Panc1 (cell line): Measurements from ENCODE around the gene PDZK1IP1. TPM values are rescaled to one million over a fixed set of nuclear protein-coding genes. Genes with fewer than 3 reads are reported as not detected.

Source experiments
- ATAC-seq: fragments of 200-7000 bp; cut with Tn5 transposase; 2 replicates; pipeline ENCODE4 v1.9.1; 2020; ENCODE audit warnings: mild to moderate bottlenecking, moderate library complexity
- BruUV-seq: library from RNA; stranded (reverse); fragments of 400-500 nt; replicated peaks from 2 replicates; lab custom pipeline; 2021; lab: Mats Ljungman, UMichigan
- CTCF ChIA-PET: fragments of 300-600 bp; sonication (Branson Sonifier 250); formaldehyde crosslinking; loops from one replicate; lab custom pipeline; 2022; ENCODE audit warnings: antibody characterized with exemption; lab: Charles Lee
- POLR2A ChIA-PET: fragments of 300-600 bp; sonication (Branson Sonifier 250); formaldehyde crosslinking; loops from one replicate; lab custom pipeline; 2022; ENCODE audit warnings: antibody characterized with exemption; lab: Charles Lee
- DNase-seq: peaks from one replicate; pipeline ENCODE4 v3.0.0-alpha.2; 2010; ENCODE audit warnings: low read depth, low spot score
- H3K27ac ChIP-seq: 2 replicates; pipeline ENCODE4 v1.5.1; 2011; ENCODE audit warnings: mild to moderate bottlenecking, low read length, inconsistent platforms
- H3K27me3 ChIP-seq: fragments of 200-500 bp; sonication (Bioruptor generic); 2 replicates; pipeline ENCODE4 v1.6.0; 2014; ENCODE audit warnings: low read length, inconsistent platforms; ENCODE audit not compliant: control insufficient read depth, insufficient read depth
- H3K36me3 ChIP-seq: fragments of 200-500 bp; sonication (Bioruptor generic); 2 replicates; pipeline ENCODE4 v1.5.1; 2014; ENCODE audit warnings: inconsistent platforms, mild to moderate bottlenecking, low read length, moderate library complexity; ENCODE audit not compliant: control insufficient read depth, insufficient read depth
- H3K4me1 ChIP-seq: 2 replicates; pipeline ENCODE4 v1.5.1; 2011; ENCODE audit warnings: inconsistent platforms, mild to moderate bottlenecking, low read length, moderate library complexity; ENCODE audit not compliant: control insufficient read depth, insufficient read depth
- H3K4me3 ChIP-seq, 2 experiments: 2 replicates each; pipeline ENCODE4 v1.5.1; 2011 to 2012; ENCODE audit warnings: low read depth in 2 of 2, low read length in 2 of 2, mild to moderate bottlenecking in 2 of 2, inconsistent platforms in 1 of 2, moderate library complexity in 1 of 2
- H3K9me3 ChIP-seq: fragments of 200-500 bp; sonication (Bioruptor generic); 2 replicates; pipeline ENCODE4 v1.5.1; 2014; ENCODE audit warnings: low read depth, mild to moderate bottlenecking, inconsistent platforms, low read length, moderate library complexity; ENCODE audit not compliant: control insufficient read depth, insufficient read depth
- CTCF ChIP-seq: fragments of 450-650 bp; IDR thresholded peaks from 2 replicates; pipeline ENCODE4 v1.5.1; 2017; ENCODE audit warnings: mild to moderate bottlenecking
- POLR2AphosphoS5 ChIP-seq: IDR thresholded peaks from 2 replicates; pipeline ENCODE4 v1.6.1; 2012; ENCODE audit warnings: mild to moderate bottlenecking, low read depth, low read length, moderate library complexity
- REST ChIP-seq, 2 experiments: IDR thresholded peaks; 2 replicates each; pipeline ENCODE4 v1.6.1; 2011 to 2012; ENCODE audit warnings: low read depth in 2 of 2, control low read depth in 1 of 2, low read length in 1 of 2, mild to moderate bottlenecking in 1 of 2, moderate library complexity in 1 of 2; ENCODE audit not compliant: insufficient read depth in 1 of 2
- SIN3A ChIP-seq: IDR thresholded peaks from 2 replicates; pipeline ENCODE4 v1.6.1; 2012; ENCODE audit warnings: low read depth, mild to moderate bottlenecking, low read length, moderate library complexity, borderline replicate concordance; ENCODE audit not compliant: insufficient read depth
- TCF7L2 ChIP-seq: IDR thresholded peaks from 2 replicates; pipeline ENCODE4 v1.6.1; 2011; ENCODE audit warnings: mild to moderate bottlenecking, low read depth, low read length, inconsistent platforms
- in situ Hi-C: cut with HindIII; loops from 2 replicates; pipeline ENCODE4 v1.10.0; 2016; ENCODE audit warnings: low sequenced_read_pairs, low pct_unique_long_range_greater_than_20kb
- intact Hi-C: fragments of 100-400 bp; cut with micrococcal nuclease; formaldehyde crosslinking; loops from one replicate; pipeline ENCODE4 v1.10.0; 2022; ENCODE audit not compliant: unreplicated experiment
- total RNA-seq: library from RNA; stranded (reverse); gene quantifications from one replicate; pipeline ENCODE4 v1.2.1, GENCODE V29; 2021; ENCODE audit not compliant: unreplicated experiment

PDZK1IP1 gene
- total RNA-seq, 1 experiment from 2014 or later, result not detected

- ATAC-seq (no peak), DNase-seq (no peak)
- intact Hi-C loops, result no loop called here
- Histone ChIP-seq H3K27ac (no peak overlapping the region), H3K27me3 (no peaks in the 10 kb centered on the region), H3K36me3 (no peaks in the 10 kb centered on the region), H3K9me3 (no peaks in the 10 kb centered on the region), H3K4me1 (no peaks in the 10 kb centered on the region), H3K4me3 (no peak overlapping the region)
- ChIA-PET POLR2A (no interaction called here), CTCF (no interaction called here)
- in situ Hi-C loops, result no loop called here
- BruUV-seq, result no TSS peak
- TF ChIP-seq CTCF (no peak), POLR2AphosphoS5 (no peak), REST (IDR thresholded peaks at IDR 0.05; ENCODE audit: insufficient read depth in 1 of 2, low read depth in 2 of 2, low read length in 1 of 2) (no peak), TCF7L2 (no peak), SIN3A (no peak)
Observed at GRCh38 chr1:47214549-47214948, 24.7 kb upstream of the PDZK1IP1 start.

GRCh38 chr1:47213230-47213963 lies 23.6 kb upstream of the PDZK1IP1 start:
- TF ChIP-seq CTCF (no peak), SIN3A (no peak), REST (IDR thresholded peaks at IDR 0.05; ENCODE audit: insufficient read depth in 1 of 2, low read depth in 2 of 2, low read length in 1 of 2) (no peak), POLR2AphosphoS5 (no peak), TCF7L2 (no peak)
- in situ Hi-C loops, result no loop called here
- POLR2A ChIA-PET, result no interaction called here
- no peaks in the 10 kb centered on the region for H3K36me3 ChIP-seq
- DNase-seq (no peak), ATAC-seq (no peak)
- H3K27ac ChIP-seq, result no peak overlapping the region
- H3K4me1 ChIP-seq, result no peaks in the 10 kb centered on the region
- CTCF ChIA-PET, result no interaction called here
- no peaks in the 10 kb centered on the region for H3K27me3 ChIP-seq
- H3K4me3 ChIP-seq, result no peak overlapping the region
- intact Hi-C loops, result no loop called here
- no TSS peak for BruUV-seq
- H3K9me3 ChIP-seq, result no peaks in the 10 kb centered on the region
